AG10803 (cell line): ENCODE data around the gene PHACTR1.

ENCODE experiments used
- DNase-seq: peaks from one replicate; pipeline ENCODE4 v3.0.0; 2010; ENCODE audit warnings: low read depth
- H3K4me3 ChIP-seq: 2 replicates; pipeline ENCODE4 v1.5.1; 2011; ENCODE audit warnings: mild to moderate bottlenecking, low read length, control low read depth
- CTCF ChIP-seq: conservative IDR thresholded peaks from 2 replicates; pipeline ENCODE4 v1.5.1; 2011; ENCODE audit warnings: mild to moderate bottlenecking, low read length, control low read depth, inconsistent platforms

Gene PHACTR1

GRCh38 chr6:13163161-13163944 is 446.8 kb downstream of the PHACTR1 start:
- TF ChIP-seq CTCF = no peak
- DNase-seq = no peak
- no peak overlapping the region for H3K4me3 ChIP-seq

GRCh38 chr6:13164291-13164690 is 447.7 kb downstream of the PHACTR1 start:
- no peak overlapping the region for H3K4me3 ChIP-seq
- DNase-seq = no peak
- no peak for TF ChIP-seq CTCF

DNA sequence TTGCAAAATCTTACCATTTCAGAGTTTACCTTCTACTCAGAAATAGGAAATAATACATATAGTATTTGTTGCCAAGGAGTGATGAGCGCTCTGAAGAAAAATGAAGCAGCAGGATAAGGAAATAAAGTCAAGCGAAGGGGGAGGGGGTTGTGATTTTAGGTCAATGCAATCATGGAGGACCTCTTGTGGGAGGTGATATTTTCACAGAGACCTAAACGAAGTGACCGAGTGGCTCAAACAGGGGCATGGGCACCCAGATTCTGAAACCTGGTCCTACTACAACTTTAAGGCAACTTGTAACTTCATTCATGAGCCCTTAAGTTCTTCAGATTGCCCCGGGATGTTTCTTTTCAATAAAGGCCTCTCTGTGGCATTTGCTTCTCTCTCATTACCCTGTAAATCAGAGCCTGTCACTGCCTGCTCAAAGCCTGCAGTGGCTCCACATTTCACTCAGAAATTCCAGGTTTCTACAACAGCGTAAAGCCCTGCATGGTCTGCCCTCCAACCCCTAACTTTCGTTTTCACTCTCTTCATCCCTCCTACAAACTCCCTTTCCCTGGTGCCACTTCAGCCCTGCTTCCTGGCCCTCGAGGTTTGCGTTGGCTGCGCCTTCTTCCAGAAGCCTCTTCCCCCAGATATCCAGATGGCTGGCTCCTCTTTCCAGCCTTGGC is 449.1 kb downstream of the PHACTR1 start:
- no peak overlapping the region for H3K4me3 ChIP-seq
- no peak for DNase-seq
- no peak for TF ChIP-seq CTCF

DNA sequence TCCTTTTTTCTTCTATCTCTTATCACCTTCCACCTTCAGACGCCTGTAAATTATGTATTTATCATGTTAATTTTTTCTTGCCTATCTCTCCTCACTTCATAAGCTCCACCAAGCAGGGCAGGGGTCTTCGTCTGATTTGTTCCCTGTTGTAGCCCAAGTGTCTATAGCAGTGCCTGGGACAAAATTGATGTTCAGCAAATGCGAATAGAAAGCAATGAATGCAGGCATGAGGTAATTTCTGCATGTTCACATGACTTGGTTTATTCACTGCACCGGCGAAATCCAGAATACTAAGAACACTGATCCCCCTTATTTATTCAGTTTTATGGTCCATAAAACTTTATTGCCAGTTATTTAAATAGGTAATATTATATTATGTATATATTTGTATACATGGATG is 449.7 kb downstream of the PHACTR1 start:
- TF ChIP-seq CTCF = no peak
- no peak overlapping the region for H3K4me3 ChIP-seq
- no peak for DNase-seq

- no peak overlapping the region for H3K4me3 ChIP-seq
- DNase-seq = no peak
- TF ChIP-seq CTCF = no peak
These were observed 450.3 kb downstream of the PHACTR1 start for GRCh38 chr6:13166916-13167315.

DNA sequence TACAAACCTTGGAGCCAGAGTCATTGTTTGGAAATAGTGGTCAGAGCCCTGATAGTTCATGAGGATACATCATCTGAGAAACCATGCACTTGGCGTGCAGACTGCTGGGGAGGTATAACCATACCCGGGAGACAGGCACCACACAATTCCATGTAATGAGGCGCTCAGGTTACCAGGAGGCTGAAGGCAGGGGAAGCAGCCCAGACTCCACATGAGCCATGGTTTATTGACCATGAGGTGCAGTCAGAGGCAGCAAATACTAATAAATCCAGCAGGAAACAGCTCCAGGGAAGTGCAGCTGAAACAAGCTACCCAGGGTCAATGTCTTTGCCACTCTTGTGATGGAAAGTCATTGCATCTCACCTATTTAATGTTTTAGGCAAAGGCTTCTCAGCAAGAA is 455.7 kb downstream of the PHACTR1 start:
- TF ChIP-seq CTCF = no peak
- H3K4me3 ChIP-seq = no peak overlapping the region
- DNase-seq = no peak

DNA sequence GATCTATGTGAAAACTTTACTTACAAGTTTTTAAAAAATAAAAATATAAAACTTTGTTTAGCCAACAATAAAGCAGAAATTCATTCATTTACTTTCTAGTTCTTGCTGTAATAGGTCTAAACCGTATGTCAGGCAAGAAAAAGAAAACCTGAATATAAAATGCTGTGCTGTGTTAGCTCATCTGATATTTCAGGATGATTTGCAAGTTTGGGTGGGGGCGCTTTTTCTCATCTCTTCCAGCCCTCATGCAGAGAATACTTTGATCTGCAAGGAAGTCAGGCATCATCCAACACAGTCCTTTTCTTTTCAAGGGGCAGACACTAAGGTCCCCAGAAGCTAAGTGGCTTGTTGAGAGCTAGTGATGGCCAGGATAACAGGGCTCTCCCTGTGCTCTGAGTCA is 458.5 kb downstream of the PHACTR1 start:
- no peak for TF ChIP-seq CTCF
- no peak overlapping the region for H3K4me3 ChIP-seq
- no peak for DNase-seq
